ENCODE data around the gene NUDT4.
A peak's percentile ranks its signal among the peaks of the same experiment; 100 is the strongest.
"Not testable (repeated sequence)": the region's sequence is repeated elsewhere in the genome, so short reads cannot be mapped to it uniquely, and the experiment has no call there.

The NUDT4 gene

GRCh38 chr12:93402333-93403311, 24.9 kb downstream of the NUDT4 start:
- no peak for DNase-seq

- DNase-seq, result no peak
These were observed 26.5 kb downstream of the NUDT4 start for GRCh38 chr12:93403988-93404803.

- DNase-seq, result no peak
These were observed 27.5 kb downstream of the NUDT4 start for GRCh38 chr12:93404961-93405849.

GRCh38 chr12:93407054-93407962, 29.6 kb downstream of the NUDT4 start:
- no peak for DNase-seq

GRCh38 chr12:93407963-93408283, 30.2 kb downstream of the NUDT4 start:
- DNase-seq, result no peak

GRCh38 chr12:93408813-93409212, 31.1 kb downstream of the NUDT4 start:
- DNase-seq, result no peak

GRCh38 chr12:93409343-93410187, 31.8 kb downstream of the NUDT4 start:
- DNase-seq, result not testable (repeated sequence)

- not testable (repeated sequence) for DNase-seq
These were observed 33.3 kb downstream of the NUDT4 start for GRCh38 chr12:93411060-93411459.

- not testable (repeated sequence) for DNase-seq
These were observed 34.7 kb downstream of the NUDT4 start for GRCh38 chr12:93412396-93412795.

- no peak for DNase-seq
These were observed 35.3 kb downstream of the NUDT4 start for GRCh38 chr12:93413064-93413463.

GRCh38 chr12:93415723-93416464, 38.2 kb downstream of the NUDT4 start:
- DNase-seq, result peak; percentile 61

GRCh38 chr12:93417967-93418480, 40.3 kb downstream of the NUDT4 start:
- DNase-seq, result no peak

- peak; percentile 57 for DNase-seq
These were observed 41.8 kb downstream of the NUDT4 start for GRCh38 chr12:93419388-93420034.

- no peak for DNase-seq
These were observed 44.3 kb downstream of the NUDT4 start for GRCh38 chr12:93422050-93422449.

- DNase-seq, result no peak
These were observed 48.1 kb downstream of the NUDT4 start for GRCh38 chr12:93425736-93426411.

- DNase-seq, result no peak
These were observed 48.7 kb downstream of the NUDT4 start for GRCh38 chr12:93426412-93426805.

- DNase-seq, result no peak
These were observed 50.2 kb downstream of the NUDT4 start for GRCh38 chr12:93427779-93428564.

- DNase-seq, result no peak
These were observed 51.7 kb downstream of the NUDT4 start for GRCh38 chr12:93429448-93429847.
